ENCODE results near the gene NQO2. TPM values are rescaled to one million over a fixed set of nuclear protein-coding genes. Genes with fewer than 3 reads are reported as not detected.
"Not testable (repeated sequence)": the region's sequence is repeated elsewhere in the genome, so short reads cannot be mapped to it uniquely, and the experiment has no call there.

NQO2 gene
- total RNA-seq, 1 experiment from 2014 or later, result 26.8 TPM

DNA sequence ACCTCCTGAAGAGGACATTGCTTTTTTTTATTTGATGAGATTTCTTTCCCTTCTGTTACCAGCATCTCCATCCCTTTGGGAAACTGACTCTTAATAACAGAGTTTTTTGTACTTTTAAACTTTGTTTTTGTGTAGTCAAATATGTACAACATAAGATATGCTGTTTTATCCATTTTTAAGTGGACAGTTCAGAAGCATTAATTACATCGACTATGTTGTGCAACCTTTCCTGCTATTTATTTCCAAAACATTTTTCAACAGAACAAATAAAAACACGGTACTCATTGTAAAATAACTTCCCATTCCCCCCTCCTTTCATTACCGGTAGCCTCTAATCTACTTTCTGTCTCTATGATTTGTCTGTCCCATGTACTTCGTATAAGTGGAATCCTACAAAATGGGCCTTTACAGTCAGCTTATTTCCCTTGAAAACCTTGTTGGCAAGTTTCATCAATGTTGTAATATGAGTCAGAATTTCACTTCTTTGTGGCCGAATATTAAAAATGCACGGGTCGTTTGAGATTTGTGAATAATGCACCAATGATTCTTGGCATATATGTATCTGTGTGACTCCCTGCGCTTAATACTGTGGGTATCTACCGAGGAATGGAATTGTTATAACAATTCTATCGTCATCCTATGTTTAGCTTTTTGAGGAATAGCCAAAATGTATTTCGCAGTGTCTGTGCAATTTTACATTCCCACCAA, 57.5 kb downstream of the NQO2 start:
- POLR2A ChIA-PET (ENCODE audit: unreplicated experiment), result no interaction called here
- intact Hi-C loops (cut with micrococcal nuclease), result loop anchor here (1.0 to 5.0 kb wide), 2 partner anchors 58 to 210 kb away; partner anchors contain the start of gene NQO2
- DNase-seq, result peak; percentile 23

DNA sequence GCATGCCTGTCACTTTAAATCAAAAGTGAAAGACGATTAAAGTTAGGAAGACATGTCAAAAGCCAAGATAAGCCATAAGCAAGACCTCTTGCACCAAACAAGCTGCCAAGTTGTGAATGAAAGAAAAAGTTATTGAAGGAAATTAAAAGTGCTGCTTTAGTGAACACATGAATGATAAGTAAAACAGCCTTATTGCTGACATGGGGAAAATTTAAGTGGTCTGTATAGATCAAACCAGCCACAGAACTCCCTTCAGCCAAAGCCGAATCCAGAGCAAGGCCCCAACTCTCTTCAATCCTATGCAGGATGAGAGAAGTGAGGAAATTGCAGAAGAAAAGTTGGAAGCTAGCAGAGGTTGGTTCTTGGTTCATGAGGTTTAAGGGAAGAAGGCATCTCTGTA, 59.3 kb downstream of the NQO2 start:
- Histone ChIP-seq H3K9ac (ENCODE audit: low read length) (no peak overlapping the region), H3K4me3 (ENCODE audit: low read length) (no peak overlapping the region), H3K4me2 (ENCODE audit: low read length) (no peak overlapping the region), H3K79me2 (ENCODE audit: low read length) (0 out of 2 replicates have a peak, but pooled peaks cover under 1% of the 10 kb centered on the region), H2AFZ (ENCODE audit: low read length) (no peak overlapping the region), H3K27ac (ENCODE audit: low read length) (no peak overlapping the region), H3K27me3 (ENCODE audit: low read length) (no peaks in the 10 kb centered on the region), H3F3A (ENCODE audit: low read length, unreplicated experiment) (peaks cover 6% of the 10 kb centered on the region), H4K20me1 (ENCODE audit: low read length) (no peaks in the 10 kb centered on the region), H3K4me1 (ENCODE audit: insufficient read depth, low read length) (peaks cover 14% of the 10 kb centered on the region), H3K9me3 (ENCODE audit: low read length) (no peaks in the 10 kb centered on the region), H3K9me2 (replicated peaks; ENCODE audit: low read length) (no peaks in the 10 kb centered on the region), H3K36me3 (ENCODE audit: low read depth, low read length) (no peaks in the 10 kb centered on the region)
- DNase-seq (no peak), ATAC-seq (no peak)
- ChIA-PET CTCF (no interaction called here), POLR2A (ENCODE audit: unreplicated experiment) (interaction anchor here (0.6 kb wide), 1 partner anchor 52 kb away, joined by 14 read pairs; no protein-coding TSS in a partner anchor)
- TF ChIP-seq, protein P1, sequence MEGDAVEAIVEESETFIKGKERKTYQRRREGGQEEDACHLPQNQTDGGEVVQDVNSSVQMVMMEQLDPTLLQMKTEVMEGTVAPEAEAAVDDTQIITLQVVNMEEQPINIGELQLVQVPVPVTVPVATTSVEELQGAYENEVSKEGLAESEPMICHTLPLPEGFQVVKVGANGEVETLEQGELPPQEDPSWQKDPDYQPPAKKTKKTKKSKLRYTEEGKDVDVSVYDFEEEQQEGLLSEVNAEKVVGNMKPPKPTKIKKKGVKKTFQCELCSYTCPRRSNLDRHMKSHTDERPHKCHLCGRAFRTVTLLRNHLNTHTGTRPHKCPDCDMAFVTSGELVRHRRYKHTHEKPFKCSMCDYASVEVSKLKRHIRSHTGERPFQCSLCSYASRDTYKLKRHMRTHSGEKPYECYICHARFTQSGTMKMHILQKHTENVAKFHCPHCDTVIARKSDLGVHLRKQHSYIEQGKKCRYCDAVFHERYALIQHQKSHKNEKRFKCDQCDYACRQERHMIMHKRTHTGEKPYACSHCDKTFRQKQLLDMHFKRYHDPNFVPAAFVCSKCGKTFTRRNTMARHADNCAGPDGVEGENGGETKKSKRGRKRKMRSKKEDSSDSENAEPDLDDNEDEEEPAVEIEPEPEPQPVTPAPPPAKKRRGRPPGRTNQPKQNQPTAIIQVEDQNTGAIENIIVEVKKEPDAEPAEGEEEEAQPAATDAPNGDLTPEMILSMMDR (conservative IDR thresholded peaks at IDR 0.05; ENCODE audit: low read depth, low read length), result no peak
- no peak for TF ChIP-seq EZH2 (IDR thresholded peaks at IDR 0.05; ENCODE audit: low read length, unreplicated experiment)
- TF ChIP-seq EZH2phosphoT487 (IDR thresholded peaks at IDR 0.05; ENCODE audit: borderline replicate concordance, low read length), result no peak
- intact Hi-C loops (cut with micrococcal nuclease), result loop anchor here (5.0 kb wide), 1 partner anchor 212 kb away; no protein-coding TSS in a partner anchor
- no TSS peak for BruUV-seq (replicated peaks)

More for the DNA sequence above, 57.5 kb downstream of the NQO2 start:
- Histone ChIP-seq H3K36me3 (ENCODE audit: low read depth, low read length) (no peaks in the 10 kb centered on the region), H3K27me3 (ENCODE audit: low read length) (no peaks in the 10 kb centered on the region), H2AFZ (ENCODE audit: low read length) (no peak overlapping the region), H3F3A (ENCODE audit: low read length, unreplicated experiment) (peaks cover 5% of the 10 kb centered on the region), H3K9ac (ENCODE audit: low read length) (no peak overlapping the region), H3K27ac (ENCODE audit: low read length) (no peak overlapping the region), H3K4me2 (ENCODE audit: low read length) (no peak overlapping the region), H3K79me2 (ENCODE audit: low read length) (no peaks in the 10 kb centered on the region), H3K4me1 (ENCODE audit: insufficient read depth, low read length) (peaks cover 22% of the 10 kb centered on the region), H3K9me2 (replicated peaks; ENCODE audit: low read length) (no peaks in the 10 kb centered on the region), H3K4me3 (ENCODE audit: low read length) (no peak overlapping the region), H3K9me3 (ENCODE audit: low read length) (no peaks in the 10 kb centered on the region), H4K20me1 (ENCODE audit: low read length) (no peaks in the 10 kb centered on the region)
- no peak for TF ChIP-seq EZH2phosphoT487 (IDR thresholded peaks at IDR 0.05; ENCODE audit: borderline replicate concordance, low read length)
- TF ChIP-seq, protein P1 (conservative IDR thresholded peaks at IDR 0.05; ENCODE audit: low read depth, low read length), result no peak
- no peak for TF ChIP-seq EZH2 (IDR thresholded peaks at IDR 0.05; ENCODE audit: low read length, unreplicated experiment)
- BruUV-seq (replicated peaks), result no TSS peak
- ATAC-seq, result no peak
- CTCF ChIA-PET, result no interaction called here

DNA sequence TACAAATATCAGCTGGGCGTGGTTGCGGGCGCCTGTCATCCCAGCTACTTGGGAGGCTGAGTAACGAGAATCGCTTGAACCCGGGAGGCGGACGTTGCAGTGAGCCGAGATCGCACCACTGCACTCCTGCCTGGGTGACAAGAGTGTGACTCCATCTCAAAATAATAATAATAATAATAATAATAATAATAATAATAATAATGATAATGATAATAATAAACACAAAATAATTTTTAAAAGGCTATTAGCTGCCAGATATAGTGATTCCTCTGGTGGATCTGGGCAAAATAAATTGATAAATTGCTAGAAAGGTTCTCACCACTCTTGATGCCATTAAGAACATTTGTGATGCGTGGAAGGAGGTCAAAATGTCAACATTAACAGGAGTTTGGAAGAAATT, 60.4 kb downstream of the NQO2 start:
- H4K20me1 ChIP-seq (ENCODE audit: low read length); H3K27me3 ChIP-seq (ENCODE audit: low read length); H3K4me3 ChIP-seq (ENCODE audit: low read length); H3K9me2 ChIP-seq (replicated peaks; ENCODE audit: low read length); H3K9me3 ChIP-seq (ENCODE audit: low read length); H3K27ac ChIP-seq (ENCODE audit: low read length); H2AFZ ChIP-seq (ENCODE audit: low read length); H3K4me2 ChIP-seq (ENCODE audit: low read length); H3K9ac ChIP-seq (ENCODE audit: low read length); H3K36me3 ChIP-seq (ENCODE audit: low read depth, low read length); BruUV-seq (replicated peaks); DNase-seq; CTCF ChIA-PET; intact Hi-C loops (cut with micrococcal nuclease); H3K79me2 ChIP-seq (ENCODE audit: low read length); ATAC-seq; H3F3A ChIP-seq (ENCODE audit: low read length, unreplicated experiment): not testable (repeated sequence)
- H3K4me1 ChIP-seq (ENCODE audit: insufficient read depth, low read length), result peaks cover 14% of the 10 kb centered on the region
- POLR2A ChIA-PET (ENCODE audit: unreplicated experiment), result interaction anchor here (0.6 kb wide), 1 partner anchor 12 kb away, joined by 3 read pairs; no protein-coding TSS in a partner anchor

Measured in PC-3 (cell line).